NB4 (cell line): ENCODE data around the gene GNS.
A peak's percentile ranks its signal among the peaks of the same experiment; 100 is the strongest.

Source experiments
- DNase-seq: peaks from one replicate; pipeline ENCODE4 v3.0.0; 2010; ENCODE audit warnings: low read depth
- H3K4me3 ChIP-seq: one replicate; pipeline ENCODE4 v1.5.1; 2011; ENCODE audit warnings: mild to moderate bottlenecking, low read depth, low read length, moderate library complexity
- MAX ChIP-seq: IDR thresholded peaks from 2 replicates; pipeline ENCODE4 v1.6.1; 2011; ENCODE audit warnings: low read depth, low read length
- MYC ChIP-seq: IDR thresholded peaks from 2 replicates; pipeline ENCODE4 v1.6.1; 2011; ENCODE audit warnings: low read depth, low read length
- POLR2A ChIP-seq: IDR thresholded peaks from 2 replicates; pipeline ENCODE4 v1.6.1; 2011; ENCODE audit warnings: mild to moderate bottlenecking; ENCODE audit not compliant: insufficient read length; ENCODE audit errors: extremely low read depth
- TF ChIP-seq, protein P1 (sequence below): IDR thresholded peaks from one replicate; pipeline ENCODE4 v1.5.1; 2012; ENCODE audit warnings: low read depth, low read length

The GNS gene

GRCh38 chr12:64752833-64753238, 6.4 kb downstream of the GNS start:
- DNase-seq: no peak
- TF ChIP-seq MAX: no peak
- TF ChIP-seq, protein P1, sequence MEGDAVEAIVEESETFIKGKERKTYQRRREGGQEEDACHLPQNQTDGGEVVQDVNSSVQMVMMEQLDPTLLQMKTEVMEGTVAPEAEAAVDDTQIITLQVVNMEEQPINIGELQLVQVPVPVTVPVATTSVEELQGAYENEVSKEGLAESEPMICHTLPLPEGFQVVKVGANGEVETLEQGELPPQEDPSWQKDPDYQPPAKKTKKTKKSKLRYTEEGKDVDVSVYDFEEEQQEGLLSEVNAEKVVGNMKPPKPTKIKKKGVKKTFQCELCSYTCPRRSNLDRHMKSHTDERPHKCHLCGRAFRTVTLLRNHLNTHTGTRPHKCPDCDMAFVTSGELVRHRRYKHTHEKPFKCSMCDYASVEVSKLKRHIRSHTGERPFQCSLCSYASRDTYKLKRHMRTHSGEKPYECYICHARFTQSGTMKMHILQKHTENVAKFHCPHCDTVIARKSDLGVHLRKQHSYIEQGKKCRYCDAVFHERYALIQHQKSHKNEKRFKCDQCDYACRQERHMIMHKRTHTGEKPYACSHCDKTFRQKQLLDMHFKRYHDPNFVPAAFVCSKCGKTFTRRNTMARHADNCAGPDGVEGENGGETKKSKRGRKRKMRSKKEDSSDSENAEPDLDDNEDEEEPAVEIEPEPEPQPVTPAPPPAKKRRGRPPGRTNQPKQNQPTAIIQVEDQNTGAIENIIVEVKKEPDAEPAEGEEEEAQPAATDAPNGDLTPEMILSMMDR: no peak
- no peak overlapping the region for H3K4me3 ChIP-seq

DNA sequence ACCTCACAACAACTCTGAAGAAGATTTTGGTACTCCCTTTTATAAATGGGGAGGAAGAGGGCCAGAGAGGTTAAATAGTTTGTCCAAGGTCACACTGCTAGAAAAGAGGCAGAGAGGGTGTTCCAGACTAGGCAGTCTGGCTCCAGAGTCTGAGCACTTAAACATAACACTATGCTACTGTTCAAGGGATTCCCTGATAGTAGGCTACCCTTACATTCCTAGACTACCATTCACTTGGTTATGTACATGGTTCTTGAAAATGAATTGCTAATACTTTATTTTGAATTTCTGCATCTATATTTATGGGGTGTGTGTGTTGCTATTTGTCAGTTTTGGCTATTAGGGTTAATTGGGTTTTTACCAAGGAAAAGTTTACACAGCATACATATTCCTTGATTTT, 7.2 kb downstream of the GNS start:
- TF ChIP-seq MYC: no peak
- TF ChIP-seq POLR2A: no peak
- no peak for TF ChIP-seq MAX
- TF ChIP-seq, protein P1: no peak
- H3K4me3 ChIP-seq: no peak overlapping the region
- DNase-seq: no peak

- TF ChIP-seq MAX: no peak; the same call in 1 of the 2 replicates
- 0 out of 2 replicates have a peak, but pooled peaks have one; percentile 19 for TF ChIP-seq MYC
- H3K4me3 ChIP-seq: peak overlapping the region; percentile 13
- DNase-seq: peak; percentile 92
Observed at GRCh38 chr12:64749461-64750200, 9.6 kb downstream of the GNS start.

DNA sequence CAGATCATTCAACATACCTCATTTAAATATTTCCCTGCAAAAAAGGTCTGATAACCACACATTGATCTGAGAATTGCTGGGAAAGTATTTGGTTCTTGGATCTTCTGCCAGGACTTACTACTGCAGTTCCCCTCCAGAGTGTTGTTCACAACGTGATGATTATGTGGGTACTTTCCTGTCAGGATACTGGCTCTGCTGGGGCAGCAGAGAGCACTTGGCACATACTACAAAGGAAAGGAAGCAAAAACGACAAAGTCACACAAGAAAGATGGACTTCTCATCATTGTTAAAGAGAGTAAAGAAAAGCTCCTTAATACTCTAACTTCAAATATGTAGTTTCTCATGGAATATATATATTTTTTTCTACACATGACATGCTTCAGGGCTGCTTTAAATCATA, 11.5 kb downstream of the GNS start:
- no peak overlapping the region for H3K4me3 ChIP-seq
- DNase-seq: no peak
- TF ChIP-seq MYC (no peak), POLR2A (no peak), MAX (no peak)
- TF ChIP-seq, protein P1: no peak

DNA sequence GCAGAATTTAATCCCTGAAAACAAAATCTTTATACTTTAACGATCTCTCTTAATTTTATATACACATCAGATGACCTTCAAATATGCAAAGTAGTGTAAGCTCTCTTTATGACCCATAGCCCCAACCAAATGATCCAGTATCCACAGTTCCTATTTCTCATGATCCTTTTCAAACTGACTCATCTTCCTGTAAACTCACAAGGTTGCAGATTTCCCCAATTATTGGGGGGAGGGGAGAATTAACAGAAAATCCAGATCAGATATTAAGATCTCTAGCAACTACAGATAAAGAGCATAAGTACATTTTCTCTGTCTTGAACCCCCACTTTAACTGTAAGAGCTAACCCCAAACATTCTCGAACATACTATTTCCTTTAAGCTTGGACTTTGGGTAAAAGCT, 12.5 kb downstream of the GNS start:
- DNase-seq: peak; percentile 46
- TF ChIP-seq MYC (no peak), POLR2A (no peak)
- TF ChIP-seq, protein P1: no peak
- no peak overlapping the region for H3K4me3 ChIP-seq

- no peak for DNase-seq
- no peak for TF ChIP-seq POLR2A
- no peak for TF ChIP-seq MAX
- no peak for TF ChIP-seq MYC
- TF ChIP-seq, protein P1: no peak
Observed at GRCh38 chr12:64745980-64746379, 13.2 kb downstream of the GNS start.

More at GRCh38 chr12:64745980-64746379, 13.2 kb downstream of the GNS start:
- H3K4me3 ChIP-seq: no peak overlapping the region
